Epidermal melanocyte (primary cell): Measurements from ENCODE around the gene RPL9.
"Not testable (repeated sequence)": the region's sequence is repeated elsewhere in the genome, so short reads cannot be mapped to it uniquely, and the experiment has no call there.

Source experiments
- DNase-seq: peaks from one replicate; pipeline ENCODE4 v3.0.0; 2011; ENCODE audit warnings: low spot score; ENCODE audit not compliant: insufficient read length

The RPL9 gene

GRCh38 chr4:39458505-39459300 is at the start of gene RPL9, which contains the start of gene LIAS:
RPL9 (minus strand) TSS chr4:39458922; CDS start chr4:39458439, 483 bp downstream.
LIAS (plus strand) TSS chr4:39459056; CDS start chr4:39459118, 62 bp downstream.
- DNase-seq = peak; percentile 94

GRCh38 chr4:39505581-39505980 is 46.9 kb upstream of the RPL9 start:
- no peak for DNase-seq

- DNase-seq = no peak
Observed at GRCh38 chr4:39504538-39504937, 45.8 kb upstream of the RPL9 start.

- DNase-seq = not testable (repeated sequence)
Observed at GRCh38 chr4:39502664-39503035, 43.9 kb upstream of the RPL9 start.

GRCh38 chr4:39502019-39502663 is 43.4 kb upstream of the RPL9 start:
- no peak for DNase-seq

- no peak for DNase-seq
Observed at GRCh38 chr4:39498727-39499020, 40.0 kb upstream of the RPL9 start.

- no peak for DNase-seq
Observed at GRCh38 chr4:39497909-39498726, 39.4 kb upstream of the RPL9 start.

GRCh38 chr4:39495446-39496213 is 36.9 kb upstream of the RPL9 start:
- DNase-seq = no peak

- no peak for DNase-seq
Observed at GRCh38 chr4:39494354-39494753, 35.6 kb upstream of the RPL9 start.

- no peak for DNase-seq
Observed at GRCh38 chr4:39490322-39490721, 31.6 kb upstream of the RPL9 start.

GRCh38 chr4:39486221-39486804 is 27.6 kb upstream of the RPL9 start:
- no peak for DNase-seq

- DNase-seq = no peak
Observed at GRCh38 chr4:39484582-39485272, 26.0 kb upstream of the RPL9 start.

GRCh38 chr4:39480902-39481695 is 22.4 kb upstream of the RPL9 start:
- DNase-seq = no peak

- DNase-seq = no peak
Observed at GRCh38 chr4:39480251-39480650, 21.5 kb upstream of the RPL9 start.

- no peak for DNase-seq
Observed at GRCh38 chr4:39476187-39476895, 17.6 kb upstream of the RPL9 start.

- no peak for DNase-seq
Observed at GRCh38 chr4:39472396-39472795, 13.7 kb upstream of the RPL9 start.

- DNase-seq = no peak
Observed at GRCh38 chr4:39470402-39470801, 11.7 kb upstream of the RPL9 start.

- DNase-seq = peak; percentile 17
Observed at GRCh38 chr4:39469429-39470077, 10.8 kb upstream of the RPL9 start.
